ENCODE data around the gene LAMA2. TPM values are rescaled to one million over a fixed set of nuclear protein-coding genes. Genes with fewer than 3 reads are reported as not detected.
"Not testable (repeated sequence)": the region's sequence is repeated elsewhere in the genome, so short reads cannot be mapped to it uniquely, and the experiment has no call there.

Gene LAMA2
- total RNA-seq, 1 experiment from 2014 or later = 0.02 TPM

- Mint-ChIP-seq H3K4me1 (ENCODE audit: low read depth, unreplicated experiment) (no peaks in the 10 kb centered on the region), H3K9me3 (ENCODE audit: unreplicated experiment) (no peaks in the 10 kb centered on the region), H3K4me3 (ENCODE audit: unreplicated experiment) (no peak overlapping the region), H3K27ac (ENCODE audit: unreplicated experiment) (no peak overlapping the region), H3K36me3 (ENCODE audit: insufficient read depth, unreplicated experiment) (no peaks in the 10 kb centered on the region), H3K27me3 (ENCODE audit: insufficient read depth, unreplicated experiment) (no peaks in the 10 kb centered on the region)
- Histone ChIP-seq H3K4me3 (ENCODE audit: low read depth, low read length) (no peak overlapping the region), H3K9me3 (no peaks in the 10 kb centered on the region), H3K27me3 (replicated peaks; ENCODE audit: control insufficient read depth, insufficient read depth, low read length) (no peaks in the 10 kb centered on the region), H3K4me1 (no peaks in the 10 kb centered on the region), H3K36me3 (ENCODE audit: control insufficient read depth, insufficient read depth, low read length) (no peaks in the 10 kb centered on the region)
- BruUV-seq (replicated peaks) = no TSS peak
- intact Hi-C loops (cut with micrococcal nuclease; ENCODE audit: unreplicated experiment) = no loop called here
- TF ChIP-seq, protein P1, sequence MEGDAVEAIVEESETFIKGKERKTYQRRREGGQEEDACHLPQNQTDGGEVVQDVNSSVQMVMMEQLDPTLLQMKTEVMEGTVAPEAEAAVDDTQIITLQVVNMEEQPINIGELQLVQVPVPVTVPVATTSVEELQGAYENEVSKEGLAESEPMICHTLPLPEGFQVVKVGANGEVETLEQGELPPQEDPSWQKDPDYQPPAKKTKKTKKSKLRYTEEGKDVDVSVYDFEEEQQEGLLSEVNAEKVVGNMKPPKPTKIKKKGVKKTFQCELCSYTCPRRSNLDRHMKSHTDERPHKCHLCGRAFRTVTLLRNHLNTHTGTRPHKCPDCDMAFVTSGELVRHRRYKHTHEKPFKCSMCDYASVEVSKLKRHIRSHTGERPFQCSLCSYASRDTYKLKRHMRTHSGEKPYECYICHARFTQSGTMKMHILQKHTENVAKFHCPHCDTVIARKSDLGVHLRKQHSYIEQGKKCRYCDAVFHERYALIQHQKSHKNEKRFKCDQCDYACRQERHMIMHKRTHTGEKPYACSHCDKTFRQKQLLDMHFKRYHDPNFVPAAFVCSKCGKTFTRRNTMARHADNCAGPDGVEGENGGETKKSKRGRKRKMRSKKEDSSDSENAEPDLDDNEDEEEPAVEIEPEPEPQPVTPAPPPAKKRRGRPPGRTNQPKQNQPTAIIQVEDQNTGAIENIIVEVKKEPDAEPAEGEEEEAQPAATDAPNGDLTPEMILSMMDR (IDR thresholded peaks at IDR 0.05; ENCODE audit: insufficient read depth in 1 of 2, low read depth in 1 of 2, low read length in 1 of 2, severe bottlenecking in 1 of 2, unreplicated experiment in 1 of 2) = no peak
- ChIA-PET CTCF (no interaction called here), POLR2A (no interaction called here)
- no peak for DNase-seq
These were observed 281.1 kb downstream of the LAMA2 start for GRCh38 chr6:129164032-129164431.

DNA sequence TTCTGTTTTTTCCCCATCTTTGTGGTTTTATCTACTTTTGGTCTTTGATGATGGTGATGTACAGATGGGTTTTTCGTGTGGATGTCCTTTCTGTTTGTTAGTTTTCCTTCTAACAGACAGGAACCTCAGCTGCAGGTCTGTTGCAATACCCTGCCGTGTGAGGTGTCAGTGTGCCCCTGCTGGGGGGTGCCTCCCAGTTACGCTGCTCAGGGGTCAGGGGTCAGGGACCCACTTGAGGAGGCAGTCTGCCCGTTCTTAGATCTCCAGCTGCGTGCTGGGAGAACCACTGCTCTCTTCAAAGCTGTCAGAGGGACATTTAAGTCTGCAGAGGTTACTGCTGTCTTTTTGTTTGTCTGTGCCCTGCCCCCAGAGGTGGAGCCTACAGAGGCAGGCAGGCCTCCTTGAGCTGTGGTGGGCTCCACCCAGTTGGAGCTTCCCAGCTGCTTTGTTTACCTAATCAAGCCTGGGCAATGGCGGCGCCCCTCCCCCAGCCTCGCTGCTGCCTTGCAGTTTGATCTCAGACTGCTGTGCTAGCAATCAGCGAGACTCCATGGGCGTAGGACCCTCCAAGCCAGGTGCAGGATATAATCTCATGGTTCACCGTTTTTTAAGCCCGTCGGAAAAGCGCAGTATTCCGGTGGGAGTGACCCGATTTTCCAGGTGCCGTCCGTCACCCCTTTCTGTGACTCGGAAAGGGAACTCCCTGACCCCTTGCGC is 289.5 kb downstream of the LAMA2 start:
- H3K4me3 Mint-ChIP-seq (ENCODE audit: unreplicated experiment); H3K27me3 ChIP-seq (replicated peaks; ENCODE audit: control insufficient read depth, insufficient read depth, low read length); BruUV-seq (replicated peaks); DNase-seq; H3K27ac Mint-ChIP-seq (ENCODE audit: unreplicated experiment); POLR2A ChIA-PET; H3K4me3 ChIP-seq (ENCODE audit: low read depth, low read length); H3K9me3 Mint-ChIP-seq (ENCODE audit: unreplicated experiment); H3K36me3 Mint-ChIP-seq (ENCODE audit: insufficient read depth, unreplicated experiment); H3K4me1 ChIP-seq; H3K36me3 ChIP-seq (ENCODE audit: control insufficient read depth, insufficient read depth, low read length); H3K27me3 Mint-ChIP-seq (ENCODE audit: insufficient read depth, unreplicated experiment); CTCF ChIA-PET; H3K4me1 Mint-ChIP-seq (ENCODE audit: low read depth, unreplicated experiment); intact Hi-C loops (cut with micrococcal nuclease; ENCODE audit: unreplicated experiment); H3K9me3 ChIP-seq: not testable (repeated sequence)

GRCh38 chr6:129175066-129175465 is 292.1 kb downstream of the LAMA2 start:
- Mint-ChIP-seq H3K4me3 (ENCODE audit: unreplicated experiment) (no peak overlapping the region), H3K27ac (ENCODE audit: unreplicated experiment) (no peak overlapping the region), H3K4me1 (ENCODE audit: low read depth, unreplicated experiment) (no peaks in the 10 kb centered on the region), H3K9me3 (ENCODE audit: unreplicated experiment) (no peaks in the 10 kb centered on the region), H3K27me3 (ENCODE audit: insufficient read depth, unreplicated experiment) (no peaks in the 10 kb centered on the region), H3K36me3 (ENCODE audit: insufficient read depth, unreplicated experiment) (no peaks in the 10 kb centered on the region)
- no peaks in the 10 kb centered on the region for H3K4me1 ChIP-seq
- no peaks in the 10 kb centered on the region for H3K36me3 ChIP-seq (ENCODE audit: control insufficient read depth, insufficient read depth, low read length)
- H3K4me3 ChIP-seq (ENCODE audit: low read depth, low read length) = no peak overlapping the region
- TF ChIP-seq, protein P1 (IDR thresholded peaks at IDR 0.05; ENCODE audit: insufficient read depth in 1 of 2, low read depth in 1 of 2, low read length in 1 of 2, severe bottlenecking in 1 of 2, unreplicated experiment in 1 of 2) = no peak
- ChIA-PET CTCF (no interaction called here), POLR2A (no interaction called here)
- H3K27me3 ChIP-seq (replicated peaks; ENCODE audit: control insufficient read depth, insufficient read depth, low read length) = no peaks in the 10 kb centered on the region
- no peaks in the 10 kb centered on the region for H3K9me3 ChIP-seq
- no TSS peak for BruUV-seq (replicated peaks)
- intact Hi-C loops (cut with micrococcal nuclease; ENCODE audit: unreplicated experiment) = no loop called here
- no peak for DNase-seq

DNA sequence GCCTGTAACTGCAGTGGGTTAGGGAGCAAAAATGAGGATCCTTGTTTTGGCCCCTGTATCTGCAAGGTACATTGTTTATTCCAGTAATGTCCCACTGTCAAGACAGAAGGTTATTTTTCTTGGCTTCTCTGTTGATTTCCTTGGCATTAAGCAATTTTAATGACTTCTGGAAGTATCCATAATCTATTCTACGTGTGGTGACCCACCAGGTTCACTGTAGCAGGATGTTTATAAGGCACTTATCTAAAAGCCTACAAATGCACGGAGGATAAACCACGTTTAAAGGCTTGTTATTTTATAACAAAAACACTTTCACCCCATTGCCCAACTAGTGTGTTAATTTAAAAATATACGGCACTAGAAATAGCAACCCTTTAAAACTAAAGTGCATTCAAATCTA is 294.9 kb downstream of the LAMA2 start:
- DNase-seq = no peak
- TF ChIP-seq, protein P1 (IDR thresholded peaks at IDR 0.05; ENCODE audit: insufficient read depth in 1 of 2, low read depth in 1 of 2, low read length in 1 of 2, severe bottlenecking in 1 of 2, unreplicated experiment in 1 of 2) = no peak
- Histone ChIP-seq H3K27me3 (replicated peaks; ENCODE audit: control insufficient read depth, insufficient read depth, low read length) (no peaks in the 10 kb centered on the region), H3K4me3 (ENCODE audit: low read depth, low read length) (no peak overlapping the region), H3K9me3 (no peaks in the 10 kb centered on the region), H3K4me1 (no peaks in the 10 kb centered on the region), H3K36me3 (ENCODE audit: control insufficient read depth, insufficient read depth, low read length) (no peaks in the 10 kb centered on the region)
- Mint-ChIP-seq H3K4me1 (ENCODE audit: low read depth, unreplicated experiment) (no peaks in the 10 kb centered on the region), H3K4me3 (ENCODE audit: unreplicated experiment) (no peak overlapping the region), H3K27ac (ENCODE audit: unreplicated experiment) (no peak overlapping the region), H3K36me3 (ENCODE audit: insufficient read depth, unreplicated experiment) (no peaks in the 10 kb centered on the region), H3K9me3 (ENCODE audit: unreplicated experiment) (no peaks in the 10 kb centered on the region), H3K27me3 (ENCODE audit: insufficient read depth, unreplicated experiment) (no peaks in the 10 kb centered on the region)
- no TSS peak for BruUV-seq (replicated peaks)
- ChIA-PET POLR2A (no interaction called here), CTCF (no interaction called here)
- intact Hi-C loops (cut with micrococcal nuclease; ENCODE audit: unreplicated experiment) = no loop called here
